HepG2 (cell line): ENCODE results near the gene AHCYL2. TPM values are rescaled to one million over a fixed set of nuclear protein-coding genes. Genes with fewer than 3 reads are reported as not detected.

Experiments used
- GABPA ChIP-seq, 2 experiments: IDR thresholded peaks; 2 replicates each; pipeline ENCODE4 v1.6.1; 2011 to 2016; ENCODE audit warnings: low read depth in 2 of 2, low read length in 1 of 2, missing biosample characterization in 1 of 2, missing genetic modification characterization in 1 of 2
- KMT2B ChIP-seq: IDR thresholded peaks from 2 replicates; pipeline ENCODE4 v1.6.1; 2016; ENCODE audit warnings: missing genetic modification reagents, missing compliant biosample characterization
- NFE2 ChIP-seq: sonication (generic); formaldehyde crosslinking; IDR thresholded peaks from 2 replicates; pipeline ENCODE4 v1.4.0; 2020; ENCODE audit warnings: missing genetic modification reagents
- RAD21 ChIP-seq: fragments of 450-650 bp; formaldehyde crosslinking; IDR thresholded peaks from 2 replicates; pipeline ENCODE4 v1.5.0; 2020; ENCODE audit warnings: mild to moderate bottlenecking
- RFXANK ChIP-seq: IDR thresholded peaks from 2 replicates; pipeline ENCODE4 v1.6.1; 2016
- SNAPC2 ChIP-seq: sonication (generic); formaldehyde crosslinking; IDR thresholded peaks from 2 replicates; pipeline ENCODE4 v1.8.1; 2022; ENCODE audit warnings: mild to moderate bottlenecking, missing genetic modification reagents
- SOX6 ChIP-seq, 2 experiments: fragments of 450-650 bp in 1 of 2; sonication (generic) in 1 of 2; formaldehyde crosslinking in 1 of 2; IDR thresholded peaks; 2 replicates each; pipeline versions ENCODE4 v1.4.0 to v1.6.1; 2017 to 2020; ENCODE audit warnings: antibody characterized with exemption in 1 of 2, mild to moderate bottlenecking in 1 of 2, missing genetic modification reagents in 1 of 2
- STAG1 ChIP-seq: sonication (generic); formaldehyde crosslinking; IDR thresholded peaks from 2 replicates; pipeline ENCODE4 v1.4.0; 2020; ENCODE audit warnings: missing genetic modification reagents
- XRCC5 ChIP-seq: fragments of 200-400 bp; formaldehyde crosslinking; optimal IDR thresholded peaks from 2 replicates; pipeline ENCODE3; 2017; ENCODE audit warnings: mild to moderate bottlenecking, low read length
- ZC3H13 ChIP-seq: sonication (generic); formaldehyde crosslinking; IDR thresholded peaks from 2 replicates; pipeline ENCODE4 v1.8.1; 2023; ENCODE audit warnings: mild to moderate bottlenecking, missing genetic modification reagents, moderate library complexity
- ZFP37 ChIP-seq: sonication (generic); formaldehyde crosslinking; IDR thresholded peaks from 2 replicates; pipeline ENCODE4 v1.4.0; 2020; ENCODE audit warnings: missing genetic modification reagents, borderline replicate concordance
- ZNF746 ChIP-seq: sonication (generic); formaldehyde crosslinking; IDR thresholded peaks from 2 replicates; pipeline ENCODE4 v1.8.0; 2022; ENCODE audit warnings: mild to moderate bottlenecking, missing genetic modification reagents
- polyA plus RNA-seq, 8 experiments: library from polyadenylated mRNA; depleted of rRNA in 3 of 8; stranded (reverse) in 7 of 8; unstranded in 1 of 8; fragments of >200 nt; fragmentation: Illumina TruSeq in 4 of 8; extraction: Trizol in 4 of 8; gene quantifications; 2 replicates each; pipeline versions ENCODE4 v1.2.1 to v1.2.3, GENCODE V29; 2011 to 2016; ENCODE audit warnings: low read depth in 4 of 8, missing spikeins in 1 of 8, mixed read lengths in 1 of 8; ENCODE audit not compliant: insufficient read depth in 1 of 8
- total RNA-seq, 5 experiments: library from RNA; depleted of rRNA; stranded (reverse); fragments of >200 nt; fragmentation: Illumina TruSeq; extraction: Trizol; gene quantifications; 2 replicates each; pipeline ENCODE4 v1.2.3, GENCODE V29; 2016; ENCODE audit warnings: low read depth in 1 of 5
- TF ChIP-seq, protein P1 (sequence below): sonication (generic); formaldehyde crosslinking; conservative IDR thresholded peaks from 2 replicates; pipeline ENCODE4 v1.8.0; 2022; ENCODE audit warnings: mild to moderate bottlenecking, moderate library complexity, missing genetic modification reagents
- TF ChIP-seq, protein P2 (sequence below): sonication (generic); formaldehyde crosslinking; IDR thresholded peaks from 2 replicates; pipeline ENCODE4 v1.5.0; 2020; ENCODE audit warnings: mild to moderate bottlenecking, missing genetic modification reagents, moderate library complexity
- TF ChIP-seq, protein P3 (sequence below): IDR thresholded peaks from 2 replicates; pipeline ENCODE4 v1.6.1; 2016; ENCODE audit warnings: missing compliant biosample characterization, missing genetic modification reagents, borderline replicate concordance
- TF ChIP-seq, protein P4 (sequence below): sonication (generic); formaldehyde crosslinking; IDR thresholded peaks from 2 replicates; pipeline ENCODE4 v1.8.0; 2022; ENCODE audit warnings: mild to moderate bottlenecking, missing genetic modification reagents, moderate library complexity
- TF ChIP-seq, protein P5 (sequence below): sonication (generic); formaldehyde crosslinking; IDR thresholded peaks from 2 replicates; pipeline ENCODE4 v1.4.0; 2020; ENCODE audit warnings: missing genetic modification reagents

The AHCYL2 gene
- total and polyA plus RNA-seq, 2 of the 13 experiments (the other 11 are each of a cell fraction or from before 2014, with no cell fraction given), result 9.5 to 14.7 TPM

DNA sequence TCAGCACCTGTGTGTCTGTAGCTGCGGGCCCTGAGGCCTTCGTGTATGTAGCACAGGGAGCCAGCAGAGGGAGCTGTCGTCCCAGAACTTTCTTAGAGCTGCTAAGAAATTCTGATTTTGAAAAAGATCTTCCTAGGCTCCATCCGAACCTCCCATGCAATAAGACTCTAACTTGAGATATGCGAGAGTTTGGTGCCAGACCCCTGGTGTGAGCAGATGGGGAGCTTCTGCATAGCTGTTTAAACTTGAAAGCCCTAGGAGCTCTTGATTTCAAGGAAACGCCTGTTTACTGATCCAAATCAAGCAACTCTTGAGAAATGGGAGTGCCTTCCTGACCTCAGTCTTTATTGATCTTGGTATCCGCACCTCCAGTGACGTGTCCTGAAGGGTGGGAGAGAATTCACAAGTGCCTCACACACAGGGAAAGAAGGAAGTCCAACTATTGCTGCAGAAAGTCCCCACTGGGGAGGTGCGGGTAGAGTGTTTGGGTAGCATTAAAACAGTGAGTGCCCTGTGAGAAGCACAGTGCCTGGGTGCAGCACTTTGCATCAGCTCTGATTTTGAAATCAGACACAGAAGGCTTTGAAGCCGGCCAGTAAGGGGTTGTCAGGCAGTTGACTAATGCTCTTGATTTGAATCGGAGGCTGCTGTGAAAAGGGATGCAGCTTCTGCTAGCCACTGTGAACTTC, 143.0 kb downstream of the AHCYL2 start (continued):
- TF ChIP-seq, protein P1, sequence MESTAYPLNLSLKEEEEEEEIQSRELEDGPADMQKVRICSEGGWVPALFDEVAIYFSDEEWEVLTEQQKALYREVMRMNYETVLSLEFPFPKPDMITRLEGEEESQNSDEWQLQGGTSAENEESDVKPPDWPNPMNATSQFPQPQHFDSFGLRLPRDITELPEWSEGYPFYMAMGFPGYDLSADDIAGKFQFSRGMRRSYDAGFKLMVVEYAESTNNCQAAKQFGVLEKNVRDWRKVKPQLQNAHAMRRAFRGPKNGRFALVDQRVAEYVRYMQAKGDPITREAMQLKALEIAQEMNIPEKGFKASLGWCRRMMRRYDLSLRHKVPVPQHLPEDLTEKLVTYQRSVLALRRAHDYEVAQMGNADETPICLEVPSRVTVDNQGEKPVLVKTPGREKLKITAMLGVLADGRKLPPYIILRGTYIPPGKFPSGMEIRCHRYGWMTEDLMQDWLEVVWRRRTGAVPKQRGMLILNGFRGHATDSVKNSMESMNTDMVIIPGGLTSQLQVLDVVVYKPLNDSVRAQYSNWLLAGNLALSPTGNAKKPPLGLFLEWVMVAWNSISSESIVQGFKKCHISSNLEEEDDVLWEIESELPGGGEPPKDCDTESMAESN (CRISPR knock-in tag), result no peak
- TF ChIP-seq RAD21 (CRISPR knock-in tag) (peak; percentile 47), XRCC5 (peak; percentile 20), RFXANK (CRISPR knock-in tag) (no peak), ZC3H13 (no peak), SOX6 (IDR thresholded peaks at IDR 0.05) (no peak), SOX6 (CRISPR knock-in tag; IDR thresholded peaks at IDR 0.05) (0 out of 2 replicates have a peak, but pooled peaks have one; percentile 12), KMT2B (CRISPR knock-in tag) (no peak), ZNF746 (CRISPR knock-in tag) (no peak), GABPA (IDR thresholded peaks at IDR 0.05; ENCODE audit: low read depth, low read length) (no peak), GABPA (CRISPR knock-in tag; IDR thresholded peaks at IDR 0.05; ENCODE audit: low read depth) (no peak), SNAPC2 (no peak), NFE2 (CRISPR knock-in tag) (no peak), ZFP37 (no peak), STAG1 (peak; percentile 72)
- TF ChIP-seq, protein P2, sequence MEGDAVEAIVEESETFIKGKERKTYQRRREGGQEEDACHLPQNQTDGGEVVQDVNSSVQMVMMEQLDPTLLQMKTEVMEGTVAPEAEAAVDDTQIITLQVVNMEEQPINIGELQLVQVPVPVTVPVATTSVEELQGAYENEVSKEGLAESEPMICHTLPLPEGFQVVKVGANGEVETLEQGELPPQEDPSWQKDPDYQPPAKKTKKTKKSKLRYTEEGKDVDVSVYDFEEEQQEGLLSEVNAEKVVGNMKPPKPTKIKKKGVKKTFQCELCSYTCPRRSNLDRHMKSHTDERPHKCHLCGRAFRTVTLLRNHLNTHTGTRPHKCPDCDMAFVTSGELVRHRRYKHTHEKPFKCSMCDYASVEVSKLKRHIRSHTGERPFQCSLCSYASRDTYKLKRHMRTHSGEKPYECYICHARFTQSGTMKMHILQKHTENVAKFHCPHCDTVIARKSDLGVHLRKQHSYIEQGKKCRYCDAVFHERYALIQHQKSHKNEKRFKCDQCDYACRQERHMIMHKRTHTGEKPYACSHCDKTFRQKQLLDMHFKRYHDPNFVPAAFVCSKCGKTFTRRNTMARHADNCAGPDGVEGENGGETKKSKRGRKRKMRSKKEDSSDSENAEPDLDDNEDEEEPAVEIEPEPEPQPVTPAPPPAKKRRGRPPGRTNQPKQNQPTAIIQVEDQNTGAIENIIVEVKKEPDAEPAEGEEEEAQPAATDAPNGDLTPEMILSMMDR (CRISPR knock-in tag), result peak; percentile 84
- TF ChIP-seq, protein P3, sequence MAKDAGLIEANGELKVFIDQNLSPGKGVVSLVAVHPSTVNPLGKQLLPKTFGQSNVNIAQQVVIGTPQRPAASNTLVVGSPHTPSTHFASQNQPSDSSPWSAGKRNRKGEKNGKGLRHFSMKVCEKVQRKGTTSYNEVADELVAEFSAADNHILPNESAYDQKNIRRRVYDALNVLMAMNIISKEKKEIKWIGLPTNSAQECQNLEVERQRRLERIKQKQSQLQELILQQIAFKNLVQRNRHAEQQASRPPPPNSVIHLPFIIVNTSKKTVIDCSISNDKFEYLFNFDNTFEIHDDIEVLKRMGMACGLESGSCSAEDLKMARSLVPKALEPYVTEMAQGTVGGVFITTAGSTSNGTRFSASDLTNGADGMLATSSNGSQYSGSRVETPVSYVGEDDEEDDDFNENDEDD (CRISPR knock-in tag), result no peak
- TF ChIP-seq, protein P4, sequence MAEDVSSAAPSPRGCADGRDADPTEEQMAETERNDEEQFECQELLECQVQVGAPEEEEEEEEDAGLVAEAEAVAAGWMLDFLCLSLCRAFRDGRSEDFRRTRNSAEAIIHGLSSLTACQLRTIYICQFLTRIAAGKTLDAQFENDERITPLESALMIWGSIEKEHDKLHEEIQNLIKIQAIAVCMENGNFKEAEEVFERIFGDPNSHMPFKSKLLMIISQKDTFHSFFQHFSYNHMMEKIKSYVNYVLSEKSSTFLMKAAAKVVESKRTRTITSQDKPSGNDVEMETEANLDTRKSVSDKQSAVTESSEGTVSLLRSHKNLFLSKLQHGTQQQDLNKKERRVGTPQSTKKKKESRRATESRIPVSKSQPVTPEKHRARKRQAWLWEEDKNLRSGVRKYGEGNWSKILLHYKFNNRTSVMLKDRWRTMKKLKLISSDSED (CRISPR knock-in tag), result no peak
- TF ChIP-seq, protein P5, sequence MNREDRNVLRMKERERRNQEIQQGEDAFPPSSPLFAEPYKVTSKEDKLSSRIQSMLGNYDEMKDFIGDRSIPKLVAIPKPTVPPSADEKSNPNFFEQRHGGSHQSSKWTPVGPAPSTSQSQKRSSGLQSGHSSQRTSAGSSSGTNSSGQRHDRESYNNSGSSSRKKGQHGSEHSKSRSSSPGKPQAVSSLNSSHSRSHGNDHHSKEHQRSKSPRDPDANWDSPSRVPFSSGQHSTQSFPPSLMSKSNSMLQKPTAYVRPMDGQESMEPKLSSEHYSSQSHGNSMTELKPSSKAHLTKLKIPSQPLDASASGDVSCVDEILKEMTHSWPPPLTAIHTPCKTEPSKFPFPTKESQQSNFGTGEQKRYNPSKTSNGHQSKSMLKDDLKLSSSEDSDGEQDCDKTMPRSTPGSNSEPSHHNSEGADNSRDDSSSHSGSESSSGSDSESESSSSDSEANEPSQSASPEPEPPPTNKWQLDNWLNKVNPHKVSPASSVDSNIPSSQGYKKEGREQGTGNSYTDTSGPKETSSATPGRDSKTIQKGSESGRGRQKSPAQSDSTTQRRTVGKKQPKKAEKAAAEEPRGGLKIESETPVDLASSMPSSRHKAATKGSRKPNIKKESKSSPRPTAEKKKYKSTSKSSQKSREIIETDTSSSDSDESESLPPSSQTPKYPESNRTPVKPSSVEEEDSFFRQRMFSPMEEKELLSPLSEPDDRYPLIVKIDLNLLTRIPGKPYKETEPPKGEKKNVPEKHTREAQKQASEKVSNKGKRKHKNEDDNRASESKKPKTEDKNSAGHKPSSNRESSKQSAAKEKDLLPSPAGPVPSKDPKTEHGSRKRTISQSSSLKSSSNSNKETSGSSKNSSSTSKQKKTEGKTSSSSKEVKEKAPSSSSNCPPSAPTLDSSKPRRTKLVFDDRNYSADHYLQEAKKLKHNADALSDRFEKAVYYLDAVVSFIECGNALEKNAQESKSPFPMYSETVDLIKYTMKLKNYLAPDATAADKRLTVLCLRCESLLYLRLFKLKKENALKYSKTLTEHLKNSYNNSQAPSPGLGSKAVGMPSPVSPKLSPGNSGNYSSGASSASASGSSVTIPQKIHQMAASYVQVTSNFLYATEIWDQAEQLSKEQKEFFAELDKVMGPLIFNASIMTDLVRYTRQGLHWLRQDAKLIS (CRISPR knock-in tag), result no peak
